Spleen (tissue), 7 donors: ENCODE data around the gene APOL5.

Source experiments
- POLR2A ChIP-seq, 3 donors: fragments of 450-650 bp; IDR thresholded peaks; one replicate each; pipeline ENCODE4 v1.5.1; 2017; ENCODE audit warnings: antibody characterized with exemption in 3 of 3, mild to moderate bottlenecking in 1 of 3
- POLR2AphosphoS5 ChIP-seq, 3 donors: sonication (generic); formaldehyde crosslinking; IDR thresholded peaks; one replicate each; pipeline ENCODE4 v1.5.1; 2017; ENCODE audit warnings: antibody characterized with exemption in 3 of 3
- TF ChIP-seq, protein P1 (sequence below), 11 experiments: fragments of 200-600 bp in 7 of 11; fragments of 450-650 bp in 4 of 11; sonication (generic) in 4 of 11; IDR thresholded peaks in 8 of 11; conservative IDR thresholded peaks in 3 of 11; 1 replicate in 7 of 11; 2 replicates in 4 of 11; pipeline versions ENCODE4 v1.4.0 to v1.8.0; 2016 to 2021; ENCODE audit warnings: antibody characterized with exemption in 11 of 11, inconsistent platforms in 4 of 11, mild to moderate bottlenecking in 1 of 11
- donor health status: DM: no; HTN: no; CAD: no; lungs with moderate emphysema.
- donor health status: DM: no; HTN: no; CAD: no.
- donor health status: DM: no; HTN: no; CAD: no.

DNA sequence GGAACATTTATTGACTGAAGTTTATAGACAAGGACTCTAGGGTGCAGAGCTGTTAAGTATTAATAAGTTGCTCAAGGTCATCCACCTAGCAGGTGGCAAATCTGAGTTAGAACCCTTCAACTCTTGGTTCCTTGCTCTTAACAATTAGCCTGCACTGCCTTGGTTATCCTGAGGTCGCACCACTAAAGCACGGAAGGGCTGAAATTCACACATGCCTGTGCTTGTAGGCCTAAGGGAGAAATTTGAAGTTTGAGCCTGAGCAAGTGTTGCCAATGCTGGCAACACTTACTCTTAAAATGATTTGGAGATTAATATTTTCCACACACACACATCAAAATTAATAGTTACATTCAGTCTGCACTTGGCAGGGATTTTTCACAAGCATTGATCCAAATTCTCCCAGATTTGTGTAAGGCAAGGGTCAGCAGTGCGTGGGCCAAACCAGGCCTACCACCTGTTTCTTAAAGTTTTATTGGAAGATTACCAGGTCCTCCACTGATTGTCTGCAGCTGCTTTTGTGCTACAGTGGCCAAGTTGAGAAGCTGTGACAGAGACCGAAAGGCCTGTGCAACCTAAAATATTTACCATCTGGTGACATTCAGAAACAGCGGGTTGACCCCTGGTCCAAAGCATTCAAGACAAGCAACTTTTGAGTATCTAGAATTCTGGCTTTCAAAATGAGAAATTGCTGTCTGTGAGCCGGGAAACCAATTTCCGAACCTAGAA, 16.3 kb downstream of the APOL5 start:
- no peak for TF ChIP-seq POLR2A (IDR thresholded peaks at IDR 0.05)
- no peak for TF ChIP-seq POLR2AphosphoS5 (IDR thresholded peaks at IDR 0.05)
- TF ChIP-seq, protein P1, sequence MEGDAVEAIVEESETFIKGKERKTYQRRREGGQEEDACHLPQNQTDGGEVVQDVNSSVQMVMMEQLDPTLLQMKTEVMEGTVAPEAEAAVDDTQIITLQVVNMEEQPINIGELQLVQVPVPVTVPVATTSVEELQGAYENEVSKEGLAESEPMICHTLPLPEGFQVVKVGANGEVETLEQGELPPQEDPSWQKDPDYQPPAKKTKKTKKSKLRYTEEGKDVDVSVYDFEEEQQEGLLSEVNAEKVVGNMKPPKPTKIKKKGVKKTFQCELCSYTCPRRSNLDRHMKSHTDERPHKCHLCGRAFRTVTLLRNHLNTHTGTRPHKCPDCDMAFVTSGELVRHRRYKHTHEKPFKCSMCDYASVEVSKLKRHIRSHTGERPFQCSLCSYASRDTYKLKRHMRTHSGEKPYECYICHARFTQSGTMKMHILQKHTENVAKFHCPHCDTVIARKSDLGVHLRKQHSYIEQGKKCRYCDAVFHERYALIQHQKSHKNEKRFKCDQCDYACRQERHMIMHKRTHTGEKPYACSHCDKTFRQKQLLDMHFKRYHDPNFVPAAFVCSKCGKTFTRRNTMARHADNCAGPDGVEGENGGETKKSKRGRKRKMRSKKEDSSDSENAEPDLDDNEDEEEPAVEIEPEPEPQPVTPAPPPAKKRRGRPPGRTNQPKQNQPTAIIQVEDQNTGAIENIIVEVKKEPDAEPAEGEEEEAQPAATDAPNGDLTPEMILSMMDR (IDR thresholded peaks at IDR 0.05 in 8 of 11, conservative IDR thresholded peaks at IDR 0.05 in 3 of 11), result no peak
